NB4 (cell line): ENCODE results near the gene PRSS35.

Experiments used
- MYC ChIP-seq: IDR thresholded peaks from 2 replicates; pipeline ENCODE4 v1.6.1; 2011; ENCODE audit warnings: low read depth, low read length
- POLR2A ChIP-seq: IDR thresholded peaks from 2 replicates; pipeline ENCODE4 v1.6.1; 2011; ENCODE audit warnings: mild to moderate bottlenecking; ENCODE audit not compliant: insufficient read length; ENCODE audit errors: extremely low read depth
- TF ChIP-seq, protein P1 (sequence below): IDR thresholded peaks from 2 replicates; pipeline ENCODE4 v1.6.1; 2011; ENCODE audit warnings: low read depth, low read length
- TF ChIP-seq, protein P2 (sequence below): IDR thresholded peaks from one replicate; pipeline ENCODE4 v1.5.1; 2012; ENCODE audit warnings: low read depth, low read length

DNA sequence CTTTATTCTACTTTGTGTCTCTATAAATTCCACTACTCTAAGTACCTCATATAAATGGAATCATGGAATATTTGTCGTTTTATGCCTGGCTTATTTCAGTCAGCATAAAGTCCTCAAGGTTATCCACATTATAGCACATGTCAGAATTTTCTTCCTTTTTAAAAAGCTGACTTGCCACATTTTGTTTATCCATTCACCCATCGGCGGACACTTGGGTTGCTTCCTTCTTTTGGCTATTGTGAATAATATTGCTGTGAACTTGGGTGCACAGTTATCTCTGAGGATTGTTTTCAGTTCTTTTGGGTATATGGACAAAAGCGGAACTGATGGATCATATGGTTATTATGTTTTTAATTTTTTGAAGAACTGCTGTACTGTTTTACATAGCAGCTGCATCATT, 42.3 kb upstream of the PRSS35 start:
- TF ChIP-seq POLR2A (no peak), MYC (no peak)
- TF ChIP-seq, protein P1, sequence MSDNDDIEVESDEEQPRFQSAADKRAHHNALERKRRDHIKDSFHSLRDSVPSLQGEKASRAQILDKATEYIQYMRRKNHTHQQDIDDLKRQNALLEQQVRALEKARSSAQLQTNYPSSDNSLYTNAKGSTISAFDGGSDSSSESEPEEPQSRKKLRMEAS: no peak
- TF ChIP-seq, protein P2, sequence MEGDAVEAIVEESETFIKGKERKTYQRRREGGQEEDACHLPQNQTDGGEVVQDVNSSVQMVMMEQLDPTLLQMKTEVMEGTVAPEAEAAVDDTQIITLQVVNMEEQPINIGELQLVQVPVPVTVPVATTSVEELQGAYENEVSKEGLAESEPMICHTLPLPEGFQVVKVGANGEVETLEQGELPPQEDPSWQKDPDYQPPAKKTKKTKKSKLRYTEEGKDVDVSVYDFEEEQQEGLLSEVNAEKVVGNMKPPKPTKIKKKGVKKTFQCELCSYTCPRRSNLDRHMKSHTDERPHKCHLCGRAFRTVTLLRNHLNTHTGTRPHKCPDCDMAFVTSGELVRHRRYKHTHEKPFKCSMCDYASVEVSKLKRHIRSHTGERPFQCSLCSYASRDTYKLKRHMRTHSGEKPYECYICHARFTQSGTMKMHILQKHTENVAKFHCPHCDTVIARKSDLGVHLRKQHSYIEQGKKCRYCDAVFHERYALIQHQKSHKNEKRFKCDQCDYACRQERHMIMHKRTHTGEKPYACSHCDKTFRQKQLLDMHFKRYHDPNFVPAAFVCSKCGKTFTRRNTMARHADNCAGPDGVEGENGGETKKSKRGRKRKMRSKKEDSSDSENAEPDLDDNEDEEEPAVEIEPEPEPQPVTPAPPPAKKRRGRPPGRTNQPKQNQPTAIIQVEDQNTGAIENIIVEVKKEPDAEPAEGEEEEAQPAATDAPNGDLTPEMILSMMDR: no peak
